IgD-negative memory B cell (primary cell): Measurements from ENCODE around the gene IGLL1. TPM values are rescaled to one million over a fixed set of nuclear protein-coding genes. Genes with fewer than 3 reads are reported as not detected.

Source experiments
- H3K27ac Mint-ChIP-seq, 3 donors: one replicate each; pipeline ENCODE4 v1.8.0; 2020 to 2022; ENCODE audit warnings: mild to moderate bottlenecking in 3 of 3, mixed read lengths in 3 of 3, moderate library complexity in 1 of 3
- H3K27me3 Mint-ChIP-seq: one replicate; pipeline ENCODE4 v1.8.0; 2021; ENCODE audit warnings: mixed read lengths
- H3K36me3 Mint-ChIP-seq: one replicate; pipeline ENCODE4 v1.8.0; 2020; ENCODE audit warnings: mild to moderate bottlenecking, mixed read lengths
- H3K4me1 Mint-ChIP-seq, 3 donors: one replicate each; pipeline ENCODE4 v1.8.0; 2020 to 2022; ENCODE audit warnings: mixed read lengths in 3 of 3, mild to moderate bottlenecking in 1 of 3
- H3K4me3 Mint-ChIP-seq, 4 donors: one replicate each; pipeline ENCODE4 v1.8.0; 2020 to 2022; ENCODE audit warnings: mild to moderate bottlenecking in 4 of 4, mixed read lengths in 4 of 4, moderate library complexity in 3 of 4
- H3K9me3 Mint-ChIP-seq, 3 donors: one replicate each; pipeline ENCODE4 v1.8.0; 2020 to 2021; ENCODE audit warnings: mixed read lengths in 3 of 3, mild to moderate bottlenecking in 1 of 3
- polyA plus RNA-seq: library from polyadenylated mRNA; unstranded; fragments of 300-500 nt; fragmentation: Illumina TruSeq; gene quantifications from one replicate; pipeline ENCODE4 v1.2.3, GENCODE V29; 2021

IGLL1 gene
- polyA plus RNA-seq, 1 donor from 2014 or later, result not detected

GRCh38 chr22:23534201-23534850 lies 45.8 kb downstream of the IGLL1 start:
- H3K27me3 Mint-ChIP-seq, result no peaks in the 10 kb centered on the region
- H3K4me1 Mint-ChIP-seq, result peaks cover 14 to 20% (median 17%) of the 10 kb centered on the region in 3 donors
- no peaks in the 10 kb centered on the region for H3K36me3 Mint-ChIP-seq
- no peak overlapping the region for H3K27ac Mint-ChIP-seq
- no peaks in the 10 kb centered on the region for H3K9me3 Mint-ChIP-seq
- no peak overlapping the region for H3K4me3 Mint-ChIP-seq

DNA sequence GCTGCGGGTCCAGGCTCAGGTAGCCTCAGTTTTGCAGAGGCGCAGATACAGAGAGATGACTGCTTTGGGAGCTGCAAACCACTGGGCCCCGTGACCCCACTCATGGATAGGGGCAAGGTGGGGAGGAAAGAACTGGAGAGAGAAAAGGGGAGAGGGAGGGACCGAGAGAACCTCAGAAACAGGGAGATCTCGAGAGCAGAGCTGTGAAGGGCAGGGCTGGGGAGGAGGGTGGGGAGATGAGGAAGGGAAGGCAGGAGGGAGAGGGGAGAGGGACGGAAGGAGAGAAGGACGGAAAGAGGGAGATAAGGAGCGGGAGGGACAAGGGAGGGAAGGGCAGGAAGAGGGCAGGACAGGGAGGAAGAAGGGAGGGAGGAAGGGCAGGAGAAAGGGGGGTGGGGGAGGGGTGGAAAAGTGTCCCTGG lies 46.3 kb downstream of the IGLL1 start:
- H3K27me3 Mint-ChIP-seq, result no peaks in the 10 kb centered on the region
- no peak overlapping the region for H3K4me3 Mint-ChIP-seq
- peaks cover 11 to 17% (median 14%) of the 10 kb centered on the region in 3 donors for H3K4me1 Mint-ChIP-seq
- H3K9me3 Mint-ChIP-seq, result no peaks in the 10 kb centered on the region
- no peaks in the 10 kb centered on the region for H3K36me3 Mint-ChIP-seq
- H3K27ac Mint-ChIP-seq, result no peak overlapping the region

- Mint-ChIP-seq H3K4me3 (no peak overlapping the region), H3K36me3 (no peaks in the 10 kb centered on the region), H3K27ac (no peak overlapping the region), H3K4me1 (peaks cover 11 to 15% (median 13%) of the 10 kb centered on the region in 3 donors), H3K9me3 (no peaks in the 10 kb centered on the region), H3K27me3 (no peaks in the 10 kb centered on the region)
Measured at GRCh38 chr22:23533328-23533762, 46.7 kb downstream of the IGLL1 start.

- H3K27me3 Mint-ChIP-seq, result no peaks in the 10 kb centered on the region
- H3K27ac Mint-ChIP-seq, result no peak overlapping the region
- no peaks in the 10 kb centered on the region for H3K9me3 Mint-ChIP-seq
- peaks cover 11 to 17% (median 15%) of the 10 kb centered on the region in 3 donors for H3K4me1 Mint-ChIP-seq
- no peaks in the 10 kb centered on the region for H3K36me3 Mint-ChIP-seq
- H3K4me3 Mint-ChIP-seq, result no peak overlapping the region
Measured at GRCh38 chr22:23532731-23533130, 47.4 kb downstream of the IGLL1 start.

DNA sequence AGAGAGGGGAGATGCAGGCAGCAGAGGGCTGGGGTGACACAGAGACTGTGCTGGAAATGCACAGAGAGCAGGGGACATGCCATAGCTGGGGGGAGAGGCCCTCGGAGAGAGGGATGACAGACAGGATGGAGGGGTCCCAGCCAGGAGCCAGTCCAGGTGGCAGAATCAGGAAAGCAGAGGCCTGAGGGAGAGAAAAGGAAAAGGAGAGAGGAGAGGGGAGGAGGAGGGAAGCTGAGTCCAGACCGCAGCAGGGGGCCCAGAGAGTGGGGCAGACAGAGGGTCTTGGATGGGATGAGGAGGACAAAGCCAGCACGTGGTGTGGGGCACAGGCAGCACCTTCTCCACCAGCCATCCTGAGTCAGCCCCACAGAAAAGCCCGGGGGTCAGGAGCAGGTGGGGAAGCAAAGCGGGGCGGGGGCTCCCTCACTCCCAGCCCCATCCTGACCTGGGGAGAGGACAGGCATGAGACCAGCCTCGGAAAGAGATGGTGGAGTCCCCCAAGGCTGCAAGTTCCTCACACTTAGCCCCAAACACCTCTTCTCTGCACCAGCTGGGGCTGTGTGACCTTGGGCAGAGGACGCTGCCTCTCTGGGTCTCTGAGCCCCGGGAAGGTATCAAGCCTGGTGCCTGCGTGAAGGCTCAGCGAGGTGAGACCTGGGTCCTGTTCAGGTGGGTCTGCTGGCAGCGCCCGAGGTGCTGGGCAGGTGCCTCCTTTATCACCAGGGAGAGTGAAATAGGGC lies 48.0 kb downstream of the IGLL1 start:
- no peak overlapping the region for H3K4me3 Mint-ChIP-seq
- peaks cover 12 to 20% (median 13%) of the 10 kb centered on the region in 3 donors for H3K4me1 Mint-ChIP-seq
- no peaks in the 10 kb centered on the region for H3K36me3 Mint-ChIP-seq
- H3K27ac Mint-ChIP-seq, result no peak overlapping the region
- H3K27me3 Mint-ChIP-seq, result no peaks in the 10 kb centered on the region
- no peaks in the 10 kb centered on the region for H3K9me3 Mint-ChIP-seq

DNA sequence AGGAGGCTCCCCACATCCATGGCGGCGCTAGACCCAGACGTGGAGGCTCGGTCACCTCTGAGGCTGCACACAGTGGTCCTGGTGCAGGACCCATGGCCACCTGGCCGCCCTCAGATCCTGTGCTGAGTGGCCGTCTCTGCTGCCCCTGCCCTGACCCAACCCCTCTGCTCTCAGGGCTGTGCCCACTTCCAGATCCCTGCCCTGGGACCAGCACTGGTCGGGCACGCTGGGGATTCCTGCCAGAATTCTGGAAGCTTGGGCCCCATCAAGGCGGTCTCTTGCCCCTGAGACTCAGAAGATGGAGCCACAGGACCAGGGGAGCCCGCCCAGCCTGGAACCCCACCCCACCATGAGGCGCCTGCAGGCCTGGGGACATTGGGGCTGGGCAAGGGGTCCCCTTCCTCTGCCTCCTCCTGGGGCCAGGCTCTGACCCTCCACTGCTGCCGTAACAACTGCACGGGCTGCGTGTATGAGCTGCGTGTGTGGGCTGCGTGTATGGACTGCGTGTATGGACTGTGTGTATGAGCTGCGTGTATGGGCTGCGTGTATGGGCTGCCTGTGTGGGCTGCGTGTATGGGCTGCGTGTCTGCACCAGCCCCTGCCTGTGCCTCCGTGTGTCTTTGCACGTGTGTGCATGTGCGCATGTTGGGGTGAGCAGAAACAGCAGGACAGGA lies 48.7 kb downstream of the IGLL1 start:
- Mint-ChIP-seq H3K27me3 (no peaks in the 10 kb centered on the region), H3K9me3 (no peaks in the 10 kb centered on the region), H3K4me1 (peaks cover 11 to 21% (median 12%) of the 10 kb centered on the region in 3 donors), H3K36me3 (no peaks in the 10 kb centered on the region), H3K4me3 (peak overlapping the region in 1 of 4 donors; percentile 23), H3K27ac (no peak overlapping the region)

DNA sequence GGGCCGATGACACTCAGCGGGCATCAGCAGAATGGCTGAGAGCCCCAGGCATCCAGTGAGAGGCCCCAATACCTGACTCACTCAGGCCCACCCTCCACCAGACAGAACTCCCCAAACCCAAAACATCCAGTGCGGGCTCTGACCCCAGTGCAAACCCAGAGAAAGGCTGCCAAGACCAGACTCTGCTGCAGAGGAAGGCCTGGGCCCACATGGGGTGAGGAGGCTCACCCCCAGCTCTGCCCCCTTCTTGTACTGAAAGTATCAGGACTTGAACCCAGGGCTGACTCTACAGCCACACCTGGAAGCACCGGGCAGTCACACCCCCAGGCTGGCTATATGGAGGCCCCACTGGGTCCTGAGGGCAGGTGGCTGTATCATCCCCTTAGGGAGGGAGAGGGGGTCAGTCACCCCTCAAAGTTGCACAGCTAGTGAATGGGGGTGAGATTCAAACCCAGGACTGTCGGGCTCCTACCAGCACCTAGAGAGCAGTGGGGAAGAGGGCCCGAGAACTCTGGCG lies 49.3 kb downstream of the IGLL1 start:
- H3K27me3 Mint-ChIP-seq, result no peaks in the 10 kb centered on the region
- no peaks in the 10 kb centered on the region for H3K36me3 Mint-ChIP-seq
- H3K4me1 Mint-ChIP-seq, result peaks cover 5 to 15% (median 6%) of the 10 kb centered on the region in 3 donors
- H3K9me3 Mint-ChIP-seq, result no peaks in the 10 kb centered on the region
- peak overlapping the region in 1 of 3 donors; percentile 48 for H3K27ac Mint-ChIP-seq
- H3K4me3 Mint-ChIP-seq, result no peak overlapping the region

- Mint-ChIP-seq H3K36me3 (no peaks in the 10 kb centered on the region), H3K9me3 (no peaks in the 10 kb centered on the region), H3K27ac (no peak overlapping the region), H3K4me3 (no peak overlapping the region), H3K4me1 (peaks cover 2 to 11% (median 3%) of the 10 kb centered on the region in 3 donors), H3K27me3 (no peaks in the 10 kb centered on the region)
Measured at GRCh38 chr22:23530106-23530505, 50.0 kb downstream of the IGLL1 start.

DNA sequence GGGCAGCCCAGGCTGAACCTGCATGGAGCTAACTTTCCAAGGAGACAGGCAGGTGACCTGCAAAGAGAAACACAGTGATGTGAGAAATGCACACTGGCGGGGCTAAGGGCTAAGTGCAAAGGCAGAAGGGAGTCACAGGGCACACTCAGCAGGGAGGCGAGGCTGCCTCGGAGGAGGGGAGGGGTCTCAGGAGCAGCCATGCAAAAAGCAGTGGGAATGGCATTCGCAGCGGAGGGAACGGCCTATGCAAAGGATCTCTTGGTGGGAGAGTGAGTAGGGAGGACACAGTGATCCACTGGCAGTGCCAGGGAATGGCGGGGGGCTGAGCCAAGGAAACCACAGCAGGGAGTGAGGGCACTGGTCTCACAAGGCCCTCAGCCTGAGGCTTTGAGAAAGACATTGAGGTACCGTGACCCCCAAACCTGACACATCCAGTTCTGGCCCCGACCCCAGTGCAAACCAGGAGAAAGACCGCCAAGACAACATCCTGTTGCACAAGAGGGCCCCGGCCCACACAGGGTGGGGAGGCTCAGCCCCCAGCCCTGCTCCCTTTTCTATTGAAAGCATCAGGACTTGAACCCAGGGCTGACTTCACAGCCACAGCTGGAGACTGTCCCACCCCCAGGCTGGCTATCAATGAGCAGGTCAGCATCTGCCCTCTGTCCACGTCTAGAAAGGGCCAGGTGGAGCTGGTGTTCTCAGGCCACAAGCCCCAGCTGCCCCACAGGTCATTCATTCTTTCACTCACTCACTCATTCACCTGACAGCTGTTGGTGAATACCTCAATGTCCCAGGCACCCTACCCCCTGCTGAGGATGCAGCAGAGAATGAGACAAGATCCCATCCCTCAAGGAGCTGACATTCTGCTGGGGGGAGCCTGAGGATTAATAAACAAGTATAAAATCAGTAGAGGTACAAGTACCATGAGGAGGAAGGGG lies 50.7 kb downstream of the IGLL1 start:
- Mint-ChIP-seq H3K27me3 (no peaks in the 10 kb centered on the region), H3K27ac (peak overlapping the region in 1 of 3 donors; percentile 85), H3K4me1 (peaks cover 2 to 11% (median 3%) of the 10 kb centered on the region in 3 donors), H3K36me3 (no peaks in the 10 kb centered on the region), H3K9me3 (no peaks in the 10 kb centered on the region), H3K4me3 (peak overlapping the region in 1 of 4 donors; percentile 28)

GRCh38 chr22:23527971-23528740 lies 51.9 kb downstream of the IGLL1 start:
- Mint-ChIP-seq H3K9me3 (no peaks in the 10 kb centered on the region), H3K27me3 (peaks cover 2% of the 10 kb centered on the region), H3K4me1 (peaks cover 0 to 11% (median 3%) of the 10 kb centered on the region in 3 donors), H3K4me3 (no peak overlapping the region), H3K27ac (peak overlapping the region in 1 of 3 donors; percentile 22), H3K36me3 (no peaks in the 10 kb centered on the region)

GRCh38 chr22:23526596-23527316 lies 53.3 kb downstream of the IGLL1 start:
- Mint-ChIP-seq H3K27ac (peak overlapping the region in 1 of 3 donors; percentile 7), H3K4me1 (peaks cover 2 to 11% (median 3%) of the 10 kb centered on the region in 3 donors), H3K36me3 (no peaks in the 10 kb centered on the region), H3K9me3 (no peaks in the 10 kb centered on the region), H3K4me3 (no peak overlapping the region), H3K27me3 (peaks cover 7% of the 10 kb centered on the region)

GRCh38 chr22:23525510-23525909 lies 54.6 kb downstream of the IGLL1 start:
- Mint-ChIP-seq H3K4me3 (no peak overlapping the region), H3K27ac (no peak overlapping the region), H3K36me3 (no peaks in the 10 kb centered on the region), H3K4me1 (peaks cover 2 to 15% (median 5%) of the 10 kb centered on the region in 3 donors), H3K27me3 (peaks cover 9% of the 10 kb centered on the region), H3K9me3 (no peaks in the 10 kb centered on the region)

DNA sequence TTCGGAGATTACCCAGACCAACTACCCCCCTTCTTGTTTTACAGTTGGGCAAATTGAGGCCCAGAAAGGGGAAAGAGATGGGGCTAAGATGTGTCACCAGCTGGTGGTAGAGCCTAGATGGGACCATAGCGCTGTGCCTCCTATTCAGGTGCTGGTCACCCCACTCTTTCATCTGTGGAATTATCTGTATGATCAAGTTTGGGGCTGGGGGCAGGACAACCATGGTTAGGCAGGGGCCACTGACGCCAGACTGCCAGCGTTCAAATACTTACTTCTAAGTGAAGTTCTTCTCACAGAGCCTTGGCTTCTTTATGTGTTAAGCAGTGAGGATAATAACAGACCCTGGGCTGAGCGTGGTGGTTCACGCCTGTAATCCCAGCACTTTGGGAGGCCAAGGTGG lies 55.9 kb downstream of the IGLL1 start:
- Mint-ChIP-seq H3K27me3 (peaks cover 13% of the 10 kb centered on the region), H3K9me3 (no peaks in the 10 kb centered on the region), H3K4me3 (no peak overlapping the region), H3K4me1 (peaks cover 2 to 15% (median 5%) of the 10 kb centered on the region in 3 donors), H3K27ac (peak overlapping the region in 1 of 3 donors; percentile 68), H3K36me3 (no peaks in the 10 kb centered on the region)
